GM21423 (cell line): ENCODE results near the gene SLAMF9.

Experiments used
- ATAC-seq: cut with Tn5 transposase; IDR thresholded peaks from one replicate; pipeline ENCODE4 v1.9.1; 2021; ENCODE audit warnings: mild to moderate bottlenecking, moderate library complexity; ENCODE audit not compliant: unreplicated experiment

Gene SLAMF9

DNA sequence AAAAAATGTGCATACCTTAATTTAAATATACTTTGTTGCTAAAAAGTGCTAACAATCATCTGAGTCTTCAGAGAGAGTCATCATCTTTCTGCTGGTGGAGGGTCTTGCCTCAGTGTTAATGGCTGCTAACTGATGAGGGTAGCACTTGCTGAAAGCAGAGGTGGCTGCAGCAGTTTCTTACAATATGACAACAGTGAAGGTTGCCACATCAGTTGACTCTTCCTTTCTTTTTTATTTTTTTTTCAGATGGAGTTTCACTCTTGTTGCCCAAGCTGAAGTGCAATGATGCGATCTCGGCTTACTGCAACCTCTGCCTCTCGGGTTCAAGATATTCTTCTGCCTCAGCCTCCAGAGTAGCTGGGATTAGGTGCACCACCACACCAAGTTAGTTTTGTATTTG, 51.5 kb downstream of the SLAMF9 start:
- ATAC-seq: no peak
